HG03460 (cell line): ENCODE results near the gene CHCHD4.
"Not testable (repeated sequence)": the region's sequence is repeated elsewhere in the genome, so short reads cannot be mapped to it uniquely, and the experiment has no call there.

Experiments used
- ATAC-seq: cut with Tn5 transposase; IDR thresholded peaks from one replicate; pipeline ENCODE4 v1.9.1; 2021; ENCODE audit not compliant: unreplicated experiment

The CHCHD4 gene

GRCh38 chr3:14121859-14122258, 2.8 kb downstream of the CHCHD4 start:
- ATAC-seq: no peak

DNA sequence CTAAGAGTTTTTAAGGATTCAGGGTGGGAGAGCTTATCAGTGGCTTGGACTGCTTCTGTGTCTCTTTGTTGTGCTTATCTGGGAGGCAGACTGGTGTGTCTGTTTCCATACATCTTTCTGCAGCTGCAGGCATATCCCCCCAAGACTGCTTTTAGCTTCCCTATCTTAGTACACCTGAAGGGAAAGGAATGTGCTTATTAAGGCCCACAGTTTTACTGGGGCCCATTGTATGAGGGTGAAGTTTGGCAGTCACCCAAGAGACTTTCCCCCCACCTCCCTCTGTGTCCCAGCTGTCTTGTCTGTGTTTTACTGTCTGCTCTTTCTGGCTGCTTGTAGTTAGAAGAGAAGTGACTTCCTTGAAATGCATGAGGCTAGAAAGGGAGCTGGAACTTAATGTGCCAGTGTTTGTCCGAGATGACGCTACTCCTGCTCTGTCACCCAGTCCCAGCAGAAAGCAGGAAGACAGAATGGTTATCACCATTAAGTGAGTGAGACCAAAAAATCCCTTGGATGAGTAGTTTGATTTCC, 3.7 kb downstream of the CHCHD4 start:
- not testable (repeated sequence) for ATAC-seq

- no peak for ATAC-seq
Observed at GRCh38 chr3:14120111-14120920, 4.4 kb downstream of the CHCHD4 start.

DNA sequence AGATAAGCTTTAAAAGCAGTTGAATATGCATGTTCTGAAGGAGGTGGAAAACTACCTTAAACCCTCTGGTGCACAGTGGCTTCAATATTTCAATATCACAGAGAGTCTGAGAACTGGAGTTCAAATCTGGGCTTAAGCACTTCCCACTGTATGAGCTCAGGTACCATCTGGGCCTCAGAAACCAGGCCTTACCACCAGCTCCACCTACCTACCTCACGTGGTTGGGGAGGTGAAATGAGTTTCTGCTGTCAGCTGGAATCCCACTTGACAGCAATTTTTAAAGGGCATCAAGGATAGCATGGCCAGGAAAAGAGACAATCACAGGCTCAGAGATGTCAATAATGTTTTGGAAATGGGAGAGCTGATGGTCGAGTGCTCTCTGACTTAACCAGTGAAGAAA, 5.0 kb downstream of the CHCHD4 start:
- ATAC-seq: no peak

- ATAC-seq: no peak
Observed at GRCh38 chr3:14118400-14119381, 6.0 kb downstream of the CHCHD4 start.

DNA sequence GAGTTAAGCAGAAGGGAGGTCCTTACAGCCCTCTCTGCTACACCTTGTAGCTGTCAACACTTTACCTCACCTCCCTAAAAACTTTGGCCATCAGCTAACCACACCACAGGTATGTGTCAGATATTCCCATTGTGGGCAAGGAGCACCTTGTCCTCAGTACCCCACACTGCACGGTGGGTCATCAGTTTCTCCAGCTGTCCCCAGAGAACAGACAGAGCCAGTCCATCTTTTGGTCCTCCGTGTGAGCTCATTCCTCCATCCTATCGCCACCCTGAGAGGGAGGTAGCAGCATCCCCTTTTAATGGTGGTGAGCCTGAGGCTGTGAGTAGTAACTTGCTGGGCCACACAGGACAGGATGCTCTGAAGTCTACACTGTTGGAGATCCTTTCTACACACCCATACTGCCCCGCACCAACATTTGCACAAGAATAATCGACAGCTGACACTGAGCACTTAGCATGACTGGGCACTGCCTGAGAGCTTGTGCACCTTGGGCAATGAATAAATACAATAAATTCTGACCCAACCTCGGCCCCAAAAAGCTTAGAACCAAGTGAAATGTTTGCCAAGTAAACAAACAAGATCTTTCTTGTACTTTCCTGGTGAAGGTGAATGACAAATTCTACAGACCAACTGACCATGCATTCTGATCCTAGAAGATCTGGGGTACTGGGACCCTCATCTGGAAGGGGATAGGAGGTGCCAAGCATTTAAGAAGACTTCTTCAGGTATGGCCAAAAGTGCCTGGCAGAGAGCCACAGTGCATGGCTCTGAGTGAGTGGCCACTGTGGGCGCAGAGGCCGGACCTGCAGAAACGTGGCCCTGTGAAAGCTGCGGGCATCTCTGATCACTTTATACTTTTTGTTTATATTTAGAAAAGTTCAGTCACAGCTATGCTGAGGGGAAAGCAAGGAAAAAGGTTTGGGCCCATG, 6.9 kb downstream of the CHCHD4 start:
- no peak for ATAC-seq

- ATAC-seq: no peak
Observed at GRCh38 chr3:14113965-14114635, 10.6 kb downstream of the CHCHD4 start.

- ATAC-seq: no peak
Observed at GRCh38 chr3:14110699-14111098, 14.0 kb downstream of the CHCHD4 start.

DNA sequence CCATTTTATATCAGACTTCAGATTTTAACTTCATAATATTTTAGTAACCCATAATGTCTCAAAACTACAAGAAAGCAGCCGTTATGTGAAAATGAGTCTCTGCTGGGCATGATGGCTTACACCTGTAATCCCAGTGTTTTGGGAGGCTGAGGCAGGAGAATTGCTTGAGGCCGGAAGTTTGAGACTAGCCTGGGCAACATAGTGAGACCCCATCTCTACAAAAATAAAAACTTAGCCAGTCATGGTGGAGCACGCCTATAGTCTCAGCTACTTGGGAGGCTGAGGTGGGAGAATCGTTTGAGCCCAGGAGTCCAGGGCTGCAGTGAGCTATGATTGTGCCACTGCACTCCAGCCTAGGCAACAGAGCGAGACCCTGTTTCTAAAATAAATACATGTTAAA, 14.8 kb downstream of the CHCHD4 start:
- ATAC-seq: not testable (repeated sequence)

DNA sequence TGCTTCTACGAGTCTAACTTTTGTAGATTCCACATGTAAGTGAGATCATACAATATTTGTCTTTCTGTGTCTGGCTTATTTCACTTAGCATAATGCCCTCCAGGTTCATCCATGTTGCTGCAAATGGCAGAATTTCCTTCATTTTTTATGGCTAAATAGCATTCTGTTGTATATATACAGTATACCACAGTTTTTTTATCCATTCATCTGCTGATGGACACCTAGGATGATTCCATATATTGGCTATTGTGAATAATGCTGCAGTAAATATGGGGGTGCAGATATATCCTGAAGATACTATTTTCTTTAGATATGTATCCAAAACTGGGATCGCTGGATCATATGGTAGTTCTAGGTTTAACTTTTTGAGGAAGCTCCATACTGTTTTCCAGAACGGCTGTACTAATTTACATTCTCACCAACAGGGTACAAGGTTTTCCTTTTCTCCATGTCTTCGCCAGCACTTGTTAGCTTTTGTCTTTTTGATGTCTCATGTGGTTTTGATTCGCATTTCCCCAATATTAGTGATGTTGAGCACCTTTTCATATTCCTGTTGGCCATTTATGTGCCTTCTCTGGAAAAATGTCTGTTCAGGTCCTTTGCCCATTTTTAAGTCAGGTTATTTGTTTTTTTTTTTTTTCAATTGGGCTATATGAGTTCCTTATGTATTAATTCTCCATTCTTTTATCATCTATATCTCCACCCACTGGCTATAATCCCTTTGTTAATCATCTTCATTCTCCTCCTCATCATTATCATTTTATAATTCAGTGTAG, 26.9 kb downstream of the CHCHD4 start:
- ATAC-seq: no peak

- no peak for ATAC-seq
Observed at GRCh38 chr3:14096742-14097141, 27.9 kb downstream of the CHCHD4 start.

DNA sequence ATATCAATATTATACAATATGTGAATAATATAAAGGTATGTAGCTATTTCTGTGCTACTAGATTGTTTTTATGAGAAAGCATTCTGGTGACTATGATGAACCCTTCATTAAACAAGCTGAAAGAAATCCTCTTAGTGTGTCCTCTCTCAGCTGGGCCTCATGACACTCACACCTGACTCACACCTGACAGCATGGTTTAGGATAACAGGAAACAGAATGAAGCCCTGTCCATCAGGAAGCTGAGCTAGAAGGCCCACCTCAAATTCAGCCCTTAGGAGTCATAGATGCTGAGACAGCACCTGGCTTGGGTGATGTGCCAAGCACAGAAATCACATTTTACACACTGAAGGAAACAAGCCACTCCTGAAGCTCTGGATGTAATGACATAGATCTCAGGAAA, 30.8 kb downstream of the CHCHD4 start:
- no peak for ATAC-seq

DNA sequence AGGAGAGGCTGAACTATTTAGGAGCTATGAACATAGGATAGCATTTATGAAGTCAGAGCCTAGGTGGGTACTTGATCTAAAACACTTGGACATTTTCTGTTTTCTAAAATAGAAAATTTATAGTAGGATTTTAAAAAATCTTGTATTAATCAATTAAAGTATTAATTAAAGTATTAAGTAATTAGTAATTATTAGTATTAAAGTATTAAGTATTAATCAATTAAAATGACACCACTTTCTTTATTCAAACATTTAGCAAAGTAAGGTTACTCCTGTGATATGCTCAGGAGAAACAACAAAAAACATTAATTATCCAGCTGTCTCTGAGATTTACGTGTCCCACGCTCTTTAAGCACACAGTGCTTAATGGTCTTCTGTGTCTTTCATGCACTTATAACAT, 32.2 kb downstream of the CHCHD4 start:
- ATAC-seq: no peak

GRCh38 chr3:14091959-14092358, 32.7 kb downstream of the CHCHD4 start:
- not testable (repeated sequence) for ATAC-seq

- not testable (repeated sequence) for ATAC-seq
Observed at GRCh38 chr3:14087461-14087860, 37.2 kb downstream of the CHCHD4 start.

- ATAC-seq: no peak
Observed at GRCh38 chr3:14082108-14082657, 42.5 kb downstream of the CHCHD4 start.

DNA sequence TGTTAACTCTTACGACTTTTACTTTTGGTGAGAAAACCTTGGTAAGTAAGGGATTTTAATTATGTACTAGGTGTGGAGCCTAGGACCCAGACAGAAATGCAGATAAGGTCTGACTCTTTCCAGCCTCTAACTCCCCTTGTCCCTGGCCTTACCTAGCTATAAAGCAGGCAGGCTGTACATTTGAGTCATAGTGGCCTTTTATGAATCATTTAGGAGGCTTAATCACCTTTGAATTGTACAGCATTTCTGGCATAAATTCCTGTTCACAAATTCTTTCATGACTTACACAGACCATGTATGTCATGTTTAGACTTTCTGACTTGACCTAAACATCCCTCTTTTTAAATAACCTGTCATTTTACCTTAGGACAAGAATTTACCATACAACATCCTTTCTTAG, 47.4 kb downstream of the CHCHD4 start:
- no peak for ATAC-seq

DNA sequence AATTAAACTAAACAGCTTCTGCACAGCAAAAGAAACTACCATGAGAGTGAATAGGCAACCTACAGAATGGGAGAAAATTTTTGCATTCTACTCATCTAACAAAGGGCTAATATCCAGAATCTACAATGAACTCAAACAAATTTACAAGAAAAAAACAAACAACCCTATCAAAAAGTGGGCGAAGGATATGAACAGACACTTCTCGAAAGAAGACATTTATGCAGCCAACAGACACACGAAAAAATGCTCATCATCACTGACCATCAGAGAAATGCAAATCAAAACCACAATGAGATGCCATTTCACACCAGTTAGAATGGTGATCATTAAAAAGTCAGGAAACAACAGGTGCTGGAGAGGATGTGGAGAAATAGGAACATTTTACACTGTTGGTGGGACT, 49.4 kb downstream of the CHCHD4 start:
- not testable (repeated sequence) for ATAC-seq

- no peak for ATAC-seq
Observed at GRCh38 chr3:14064910-14065309, 59.8 kb downstream of the CHCHD4 start.
